Posterior cingulate gyrus (tissue), 11 donors: ENCODE results near the gene SUN1.
"Not testable (repeated sequence)": the region's sequence is repeated elsewhere in the genome, so short reads cannot be mapped to it uniquely, and the experiment has no call there.

Experiments used
- DNase-seq, 10 donors: peaks; one replicate each; pipeline versions ENCODE4 v3.0.0 to v3.0.0-alpha.2; 2020 to 2021; ENCODE audit warnings: mixed read lengths in 3 of 10
- intact Hi-C: fragments of 100-400 bp; cut with DNase I; formaldehyde crosslinking; loops from one replicate; pipeline ENCODE4 v1.15.1; 2023

Gene SUN1

GRCh38 chr7:832968-833424, 720 bp downstream of the SUN1 start:
- intact Hi-C loops: no loop called here
- peak in 1 of 10 donors; percentile 3 for DNase-seq

GRCh38 chr7:833601-834258, 1.5 kb downstream of the SUN1 start:
- intact Hi-C loops: no loop called here
- DNase-seq: peak in 2 of 10 donors; percentile 25 to 37

GRCh38 chr7:834277-834676, 2.0 kb downstream of the SUN1 start:
- intact Hi-C loops: no loop called here
- DNase-seq: peak in 2 of 10 donors; percentile 16 to 68

- intact Hi-C loops: no loop called here
- peak in 2 of 10 donors; percentile 14 to 78 for DNase-seq
Measured at GRCh38 chr7:835021-835420, 2.7 kb downstream of the SUN1 start.

GRCh38 chr7:835485-836401, 3.5 kb downstream of the SUN1 start:
- intact Hi-C loops: no loop called here
- DNase-seq: peak in 3 of 10 donors; percentile 31 to 75 (median 64)

- intact Hi-C loops: no loop called here
- DNase-seq: peak in 3 of 10 donors; percentile 61 to 87 (median 86)
Measured at GRCh38 chr7:836429-836828, 4.2 kb downstream of the SUN1 start.

- DNase-seq: peak in 2 of 10 donors; percentile 52 to 79
- intact Hi-C loops: no loop called here
Measured at GRCh38 chr7:837001-837400, 4.7 kb downstream of the SUN1 start.

GRCh38 chr7:840001-840600, 7.8 kb downstream of the SUN1 start:
- intact Hi-C loops: no loop called here
- DNase-seq: peak in 3 of 10 donors; percentile 37 to 71 (median 65)

GRCh38 chr7:841943-842342, 9.7 kb downstream of the SUN1 start:
- intact Hi-C loops: no loop called here
- DNase-seq: peak in 3 of 10 donors; percentile 64 to 83 (median 72)

GRCh38 chr7:842431-843031, 10.3 kb downstream of the SUN1 start:
- peak in 5 of 10 donors; percentile 49 to 93 (median 84) for DNase-seq
- intact Hi-C loops: no loop called here

GRCh38 chr7:843230-843629, 11.0 kb downstream of the SUN1 start:
- intact Hi-C loops: no loop called here
- peak in 2 of 10 donors; percentile 71 to 85 for DNase-seq

GRCh38 chr7:844043-844442, 11.8 kb downstream of the SUN1 start:
- peak in 2 of 10 donors; percentile 57 to 66 for DNase-seq
- intact Hi-C loops: no loop called here

- DNase-seq: peak in 2 of 10 donors; percentile 43 to 53
- intact Hi-C loops: no loop called here
Measured at GRCh38 chr7:844514-844913, 12.2 kb downstream of the SUN1 start.

GRCh38 chr7:845091-845490, 12.8 kb downstream of the SUN1 start:
- DNase-seq: peak in 3 of 10 donors; percentile 81 to 88 (median 87)
- intact Hi-C loops: no loop called here

GRCh38 chr7:845731-846130, 13.5 kb downstream of the SUN1 start:
- intact Hi-C loops: no loop called here
- DNase-seq: peak in 2 of 10 donors; percentile 5 to 65

- DNase-seq: peak in 2 of 10 donors; percentile 31 to 37
- intact Hi-C loops: not testable (repeated sequence)
Measured at GRCh38 chr7:846958-847650, 14.8 kb downstream of the SUN1 start.

- intact Hi-C loops: not testable (repeated sequence)
- DNase-seq: peak in 1 of 10 donors; percentile 4
Measured at GRCh38 chr7:847728-848127, 15.5 kb downstream of the SUN1 start.

GRCh38 chr7:849145-849544, 16.9 kb downstream of the SUN1 start:
- DNase-seq: peak in 2 of 10 donors; percentile 43 to 68
- intact Hi-C loops: no loop called here

- peak in 2 of 10 donors; percentile 47 to 81 for DNase-seq
Measured at GRCh38 chr7:849781-850180, 17.5 kb downstream of the SUN1 start.

GRCh38 chr7:851204-851603, 18.9 kb downstream of the SUN1 start:
- intact Hi-C loops: no loop called here

More at GRCh38 chr7:849781-850180, 17.5 kb downstream of the SUN1 start:
- intact Hi-C loops: no loop called here

More at GRCh38 chr7:851204-851603, 18.9 kb downstream of the SUN1 start:
- no peak for DNase-seq
